GM19239 (cell line): ENCODE data around the gene IDH3G.
A peak's percentile ranks its signal among the peaks of the same experiment; 100 is the strongest.

Source experiments
- DNase-seq: peaks from one replicate; pipeline ENCODE4 v3.0.0; 2011; ENCODE audit warnings: low spot score; ENCODE audit not compliant: insufficient read length
- FAIRE-seq: peaks from 2 replicates; lab custom pipeline; 2011; peaks lifted over from hg19 to GRCh38; lab: Jason Lieb, UNC

IDH3G gene

DNA sequence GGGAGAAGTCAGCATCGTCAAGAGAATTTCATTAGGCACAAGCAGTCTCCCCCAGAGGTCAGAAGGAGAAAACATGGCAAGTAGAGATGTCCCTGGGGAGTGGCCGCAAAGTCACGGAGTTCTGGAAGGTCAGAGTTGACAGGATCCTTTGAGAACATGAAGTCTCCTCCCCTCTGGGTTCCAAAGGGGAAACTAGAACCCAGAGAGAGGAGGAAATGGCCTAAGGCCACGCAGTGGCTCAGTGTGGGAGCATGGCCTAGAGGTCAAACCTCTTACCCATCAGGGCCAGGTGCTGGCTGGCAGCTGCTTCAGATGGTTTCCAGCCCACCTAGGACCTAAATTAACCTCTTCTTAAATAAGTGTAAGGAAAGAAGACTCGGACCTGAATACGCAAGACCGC, 884 bp downstream of the IDH3G start:
- DNase-seq (no peak), FAIRE-seq (peak; percentile 92)

DNA sequence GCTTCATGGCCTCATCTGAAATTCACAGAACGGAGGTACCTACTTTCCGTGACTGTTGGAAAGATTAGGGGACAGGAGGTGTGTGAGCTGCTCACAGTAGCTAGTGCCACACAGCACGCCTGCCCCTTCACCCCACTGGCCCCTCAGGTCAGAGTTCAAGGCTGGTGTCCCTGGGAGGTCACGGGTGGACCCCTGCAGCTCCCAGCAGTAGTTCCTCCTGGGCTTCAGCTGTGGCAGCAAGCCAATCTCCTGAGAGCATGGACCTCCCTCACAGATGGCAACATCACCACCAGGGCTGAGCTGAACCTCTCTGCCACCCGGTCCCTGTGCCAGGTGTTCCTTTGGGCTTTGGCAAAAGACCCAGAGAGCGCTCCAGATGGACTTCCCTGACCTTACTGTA, 1.8 kb downstream of the IDH3G start:
- no peak for FAIRE-seq
- DNase-seq, result no peak

DNA sequence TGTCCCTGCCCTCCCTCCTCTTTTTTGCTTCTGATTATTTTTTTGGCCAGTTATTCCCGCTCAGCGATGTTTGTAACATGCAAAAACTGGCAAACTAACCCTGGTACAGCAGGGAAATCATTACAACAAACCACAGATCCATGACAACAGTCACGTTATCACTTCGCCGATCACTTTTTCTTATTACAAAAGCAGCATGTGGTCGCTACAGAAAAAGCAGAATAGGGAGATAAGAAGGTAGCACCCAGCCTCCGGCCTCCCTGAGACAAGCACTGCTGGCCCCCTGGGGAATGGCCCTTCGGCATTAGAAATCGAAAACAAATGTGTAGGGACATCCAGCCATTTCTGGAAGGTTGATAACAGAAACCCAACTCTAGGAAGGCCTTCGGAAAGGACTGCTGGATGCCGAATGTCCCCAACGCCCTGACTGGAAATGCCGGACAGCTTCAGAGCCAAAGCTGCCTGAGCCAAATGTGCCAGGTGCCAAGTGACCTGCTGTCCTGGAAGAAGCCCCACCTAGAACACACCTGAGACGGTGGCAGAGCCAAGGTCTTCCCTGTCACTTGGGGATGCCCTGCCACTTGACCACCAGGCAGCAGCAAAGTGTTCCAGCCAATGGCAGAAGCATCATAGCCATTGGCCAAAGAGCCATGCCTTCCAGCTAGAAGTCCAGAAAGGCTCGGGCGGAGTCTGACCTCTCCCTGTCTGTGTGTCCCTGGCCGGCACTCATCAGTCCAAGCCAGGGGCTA, 2.9 kb downstream of the IDH3G start:
- no peak for FAIRE-seq
- DNase-seq, result no peak

DNA sequence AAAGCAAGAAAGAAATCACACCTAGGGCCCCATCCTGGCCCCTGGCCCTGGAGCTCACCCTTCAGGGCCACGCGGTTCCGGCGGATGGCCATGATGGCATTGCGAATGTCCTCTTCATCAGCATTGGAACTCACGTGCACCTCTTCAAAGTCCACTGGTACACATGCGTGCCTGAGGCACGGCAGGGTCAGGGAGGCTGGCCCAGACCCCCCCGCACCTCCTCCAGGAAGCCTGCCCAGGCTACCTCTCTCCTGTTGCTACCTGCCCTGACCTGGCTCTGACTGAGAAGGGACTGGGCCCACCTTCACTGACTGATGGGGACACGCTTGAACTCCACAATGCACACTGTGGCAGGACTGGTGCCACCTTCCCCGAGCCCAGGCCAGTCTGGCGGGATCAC, 4.5 kb downstream of the IDH3G start:
- no peak for FAIRE-seq
- DNase-seq, result no peak

DNA sequence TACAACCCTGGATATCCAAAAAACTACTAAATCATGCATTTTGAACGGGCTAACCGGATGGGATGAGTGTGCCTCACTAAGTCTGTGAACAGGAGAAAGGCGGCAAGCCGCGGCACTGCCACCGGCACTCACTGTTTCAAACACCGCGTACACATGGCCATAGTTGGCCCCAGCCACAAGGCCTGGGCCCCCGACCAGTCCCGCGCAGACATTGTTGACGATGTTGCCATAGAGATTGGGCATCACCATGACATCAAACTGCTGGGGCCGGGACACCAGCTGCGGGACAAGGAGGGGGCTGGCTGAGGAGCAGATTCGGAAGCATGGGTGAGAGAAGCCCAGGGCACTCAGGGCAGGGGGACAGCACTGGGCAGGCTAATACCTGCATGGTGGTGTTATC, 7.5 kb downstream of the IDH3G start:
- no peak for DNase-seq
- FAIRE-seq, result no peak

DNA sequence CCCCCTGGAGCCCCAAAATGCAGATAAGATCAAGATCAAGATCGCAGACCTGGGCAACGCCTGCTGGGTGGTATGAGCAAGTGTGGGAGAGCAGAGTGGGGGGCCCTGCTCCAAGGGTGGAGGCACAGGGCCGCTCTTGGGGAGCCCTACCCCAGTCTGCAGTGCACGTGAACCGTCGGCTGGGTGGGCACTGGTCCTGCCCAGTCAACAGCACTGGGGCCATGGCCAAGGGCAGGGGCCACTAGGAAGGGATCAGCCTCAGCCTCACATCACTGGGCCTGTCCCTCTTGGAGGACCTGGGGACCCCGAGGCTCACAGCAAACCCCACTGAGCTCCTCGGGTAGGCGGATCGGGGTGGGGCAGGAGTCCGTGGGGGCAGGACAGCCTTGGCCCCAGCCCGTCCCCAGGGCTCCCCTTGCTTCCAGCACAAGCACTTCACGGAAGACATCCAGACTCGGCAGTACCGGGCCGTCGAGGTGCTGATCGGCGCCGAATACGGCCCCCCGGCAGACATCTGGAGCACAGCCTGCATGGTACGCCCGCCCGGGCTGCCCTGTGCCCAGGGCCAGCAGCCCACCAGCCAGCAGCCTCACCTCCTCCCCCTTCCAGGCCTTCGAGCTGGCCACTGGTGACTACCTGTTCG, 9.7 kb downstream of the IDH3G start:
- FAIRE-seq (no peak), DNase-seq (no peak)

DNA sequence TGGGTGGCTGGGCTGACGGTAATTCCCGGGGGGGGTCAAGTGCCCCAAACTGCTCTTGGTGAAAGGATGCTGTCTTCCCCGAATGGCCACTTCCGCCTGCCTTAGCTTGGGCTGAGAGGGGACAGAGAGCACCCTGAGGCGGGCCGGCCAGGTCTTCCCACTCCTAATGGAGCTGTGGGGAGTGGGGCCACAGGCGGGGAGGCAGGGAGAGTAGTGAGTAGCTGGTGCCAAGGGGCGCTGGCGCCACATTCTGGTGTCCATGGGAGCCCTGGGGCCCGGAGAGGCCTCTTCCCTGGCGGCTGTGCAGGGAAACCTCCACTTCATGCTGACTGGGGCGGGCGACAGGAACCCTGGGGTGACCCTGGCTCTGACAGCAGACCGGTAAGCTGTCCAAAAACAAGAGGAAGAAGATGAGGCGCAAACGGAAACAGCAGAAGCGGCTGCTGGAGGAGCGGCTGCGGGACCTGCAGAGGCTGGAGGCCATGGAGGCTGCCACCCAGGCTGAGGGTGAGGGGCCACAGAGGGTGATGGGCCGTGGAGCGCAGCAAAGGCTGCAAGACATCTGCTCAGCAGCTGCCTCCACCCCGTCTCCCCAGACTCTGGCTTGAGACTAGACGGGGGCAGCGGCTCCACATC, 10.7 kb downstream of the IDH3G start:
- FAIRE-seq (no peak), DNase-seq (no peak)

DNA sequence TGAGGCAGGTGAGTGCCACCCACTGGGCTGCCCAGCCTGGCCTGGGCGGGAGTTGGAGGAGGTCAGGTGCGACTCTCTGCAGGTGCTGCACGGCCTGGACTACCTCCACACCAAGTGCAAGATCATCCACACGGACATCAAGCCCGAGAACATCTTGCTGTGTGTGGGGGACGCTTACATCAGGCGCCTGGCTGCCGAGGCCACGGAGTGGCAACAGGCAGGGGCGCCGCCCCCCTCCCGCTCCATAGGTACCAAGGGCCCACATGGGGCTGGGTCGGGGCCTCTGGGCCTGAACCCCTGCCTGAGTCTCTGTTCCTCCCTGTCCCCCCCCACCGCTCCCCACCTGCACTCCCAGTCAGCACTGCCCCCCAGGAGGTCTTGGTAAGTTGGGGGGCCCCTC, 11.3 kb downstream of the IDH3G start:
- FAIRE-seq (no peak), DNase-seq (no peak)

DNA sequence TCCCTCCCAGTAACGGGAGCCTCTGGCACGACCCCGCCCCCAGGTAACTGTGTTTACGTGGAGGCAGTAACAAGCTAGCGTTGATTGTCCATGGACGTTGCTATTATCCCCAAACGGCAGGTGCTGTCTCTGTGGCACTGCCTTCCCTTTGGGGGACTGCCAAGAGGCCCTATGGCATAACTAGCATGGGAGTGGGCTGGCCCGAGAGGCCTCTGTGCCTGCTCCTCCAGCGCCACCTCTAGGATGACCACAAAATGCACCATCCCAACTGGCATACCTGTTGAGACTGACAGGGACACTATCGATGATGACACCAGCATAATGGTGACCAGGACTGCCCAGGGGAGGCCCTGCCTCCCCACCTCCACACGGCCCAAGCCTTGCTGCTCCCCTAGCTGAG, 11.9 kb downstream of the IDH3G start:
- no peak for DNase-seq
- no peak for FAIRE-seq

DNA sequence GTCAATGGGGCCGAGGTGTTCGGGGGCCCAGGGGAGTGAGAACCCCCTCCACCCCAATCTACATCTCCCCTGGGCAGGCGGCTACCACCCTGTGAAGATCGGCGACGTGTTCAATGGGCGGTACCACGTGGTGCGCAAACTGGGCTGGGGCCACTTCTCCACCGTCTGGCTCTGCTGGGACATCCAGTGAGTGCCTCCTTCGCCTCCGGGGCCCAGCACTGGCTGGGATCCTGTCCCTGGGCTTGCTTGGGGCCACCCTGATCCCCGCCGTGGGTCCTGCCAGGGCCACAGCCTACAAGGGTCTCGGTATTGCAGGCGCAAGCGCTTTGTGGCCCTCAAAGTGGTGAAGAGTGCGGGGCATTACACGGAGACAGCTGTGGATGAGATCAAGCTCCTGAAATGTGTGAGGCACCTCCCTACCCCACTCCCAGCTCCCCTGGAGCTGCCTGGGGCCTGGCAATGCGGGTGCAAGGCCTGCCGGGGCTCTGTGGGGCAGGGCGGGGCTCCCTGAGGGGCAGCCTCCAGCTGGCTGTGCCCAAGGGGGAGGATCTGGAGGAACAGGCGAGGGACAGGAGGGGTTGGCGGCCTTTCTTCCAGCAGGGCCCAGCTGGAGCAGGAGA, 12.6 kb downstream of the IDH3G start:
- FAIRE-seq (no peak), DNase-seq (no peak)

DNA sequence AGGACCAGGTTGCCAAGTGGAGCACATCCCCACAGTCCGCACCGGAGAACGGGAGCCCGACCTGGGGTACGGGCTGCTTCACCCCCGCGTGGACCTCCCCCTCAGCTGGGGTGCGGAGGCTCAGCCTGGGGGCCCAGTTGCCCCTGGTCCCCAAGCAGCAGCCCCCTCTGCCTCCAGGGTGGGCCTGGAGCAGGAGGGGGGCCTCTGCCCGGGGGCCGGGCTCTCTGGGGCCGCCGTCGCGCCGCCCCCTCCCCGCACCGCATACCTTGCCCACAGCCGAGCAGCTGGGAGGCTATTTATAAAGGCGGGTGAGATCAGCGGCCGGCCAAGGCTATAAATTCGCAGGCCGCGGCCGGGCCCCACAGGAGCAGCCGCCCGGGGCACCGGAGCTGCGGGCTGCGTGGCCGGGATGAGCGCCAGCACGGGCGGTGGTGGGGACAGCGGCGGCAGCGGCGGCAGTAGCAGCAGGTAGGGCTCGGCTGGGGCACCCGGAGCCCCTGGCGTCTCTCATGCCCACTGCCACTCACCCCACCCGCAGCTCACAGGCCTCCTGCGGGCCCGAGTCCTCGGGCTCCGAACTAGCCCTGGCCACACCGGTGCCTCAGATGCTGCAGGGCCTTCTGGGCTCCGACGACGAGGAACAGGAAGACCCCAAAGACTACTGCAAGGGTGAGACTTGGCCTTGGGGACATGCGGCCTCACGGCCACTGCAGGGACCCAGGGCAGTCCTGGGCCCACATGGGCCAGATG, 13.3 kb downstream of the IDH3G start, which contains the start of gene SRPK3:
Gene SRPK3, plus strand, starts transcription at position 364 of the 750 bp plus-strand sequence. Its CDS starts 46 bp downstream, at position 410.
- DNase-seq (no peak), FAIRE-seq (no peak)

DNA sequence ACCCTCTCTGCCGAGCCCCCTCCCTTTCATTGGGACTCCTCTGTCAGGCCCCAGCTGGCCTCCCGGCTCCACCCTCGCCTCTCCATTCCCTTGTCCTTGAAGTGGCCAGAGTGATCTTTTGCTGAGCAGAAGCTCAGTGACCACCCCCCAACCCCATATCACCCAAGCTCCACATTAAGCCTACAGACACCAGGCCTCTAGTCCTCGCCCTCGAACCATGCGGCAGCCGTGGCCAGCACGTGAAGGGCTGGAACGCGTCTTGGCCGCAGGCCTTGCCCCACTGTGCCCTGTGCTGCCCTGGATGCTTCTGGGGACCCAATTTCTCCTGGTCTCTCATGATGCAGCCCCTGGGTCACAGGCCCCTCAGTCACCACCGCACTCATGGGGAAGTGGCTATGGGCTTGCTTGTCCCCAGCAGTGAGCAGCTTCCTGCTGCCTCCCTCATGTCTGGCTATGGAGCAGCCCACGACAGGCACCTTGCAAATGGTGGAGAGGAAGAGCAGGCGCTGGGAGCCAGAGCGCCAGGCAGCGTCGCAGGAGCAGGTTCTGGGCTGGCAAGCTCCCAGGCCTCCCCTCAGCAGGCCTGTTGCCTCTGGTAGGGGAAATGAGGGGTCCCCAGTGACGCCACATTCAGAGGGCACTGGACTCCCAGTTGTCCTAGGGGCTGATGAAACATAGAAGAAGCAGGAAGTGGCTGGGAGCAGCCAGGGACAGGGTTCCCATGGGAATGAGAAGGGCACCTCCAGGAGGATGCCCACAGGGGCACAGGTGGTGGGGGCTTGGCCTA, 14.1 kb downstream of the IDH3G start:
- DNase-seq (no peak), FAIRE-seq (no peak)

DNA sequence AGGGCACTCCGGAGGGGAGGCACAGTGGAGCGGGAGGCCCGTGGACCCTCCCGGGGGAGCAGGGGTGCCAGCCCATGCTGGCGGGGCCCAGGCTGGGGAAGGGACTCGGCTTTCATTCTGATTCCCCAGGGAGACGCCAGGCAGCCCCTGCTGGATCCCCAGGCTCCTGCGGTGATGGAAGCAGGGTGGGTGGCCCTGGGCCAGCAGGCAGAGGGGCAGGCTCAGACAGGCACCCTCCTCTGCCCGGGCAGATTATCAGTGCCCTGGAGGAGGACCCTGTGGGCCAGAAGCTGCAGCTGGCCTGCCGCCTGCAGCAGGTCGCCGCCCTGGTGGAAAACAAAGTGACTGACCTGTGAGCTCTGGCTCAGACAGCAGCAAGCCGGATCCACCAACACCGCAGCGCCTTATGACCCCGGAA, 15.5 kb downstream of the IDH3G start:
- FAIRE-seq, result no peak
- no peak for DNase-seq

DNA sequence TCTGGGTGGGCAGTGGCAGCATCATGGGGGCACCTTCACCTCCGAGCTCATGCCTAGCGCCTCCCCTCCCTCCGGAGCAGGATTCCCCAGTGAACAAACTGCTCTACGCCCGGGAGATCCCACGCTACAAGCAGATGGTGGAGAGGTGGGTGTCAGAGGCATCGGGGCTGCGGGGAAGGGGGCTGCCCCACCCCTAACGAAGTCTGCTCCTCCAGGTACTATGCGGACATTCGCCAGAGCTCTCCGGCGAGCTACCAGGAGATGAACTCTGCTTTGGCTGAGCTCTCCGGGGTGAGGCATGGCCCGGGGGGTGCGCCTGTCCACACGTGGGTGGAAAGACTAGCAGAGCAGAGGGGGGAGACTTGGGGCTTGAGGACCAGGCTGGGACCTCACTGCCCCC, 16.0 kb downstream of the IDH3G start:
- no peak for FAIRE-seq
- no peak for DNase-seq

DNA sequence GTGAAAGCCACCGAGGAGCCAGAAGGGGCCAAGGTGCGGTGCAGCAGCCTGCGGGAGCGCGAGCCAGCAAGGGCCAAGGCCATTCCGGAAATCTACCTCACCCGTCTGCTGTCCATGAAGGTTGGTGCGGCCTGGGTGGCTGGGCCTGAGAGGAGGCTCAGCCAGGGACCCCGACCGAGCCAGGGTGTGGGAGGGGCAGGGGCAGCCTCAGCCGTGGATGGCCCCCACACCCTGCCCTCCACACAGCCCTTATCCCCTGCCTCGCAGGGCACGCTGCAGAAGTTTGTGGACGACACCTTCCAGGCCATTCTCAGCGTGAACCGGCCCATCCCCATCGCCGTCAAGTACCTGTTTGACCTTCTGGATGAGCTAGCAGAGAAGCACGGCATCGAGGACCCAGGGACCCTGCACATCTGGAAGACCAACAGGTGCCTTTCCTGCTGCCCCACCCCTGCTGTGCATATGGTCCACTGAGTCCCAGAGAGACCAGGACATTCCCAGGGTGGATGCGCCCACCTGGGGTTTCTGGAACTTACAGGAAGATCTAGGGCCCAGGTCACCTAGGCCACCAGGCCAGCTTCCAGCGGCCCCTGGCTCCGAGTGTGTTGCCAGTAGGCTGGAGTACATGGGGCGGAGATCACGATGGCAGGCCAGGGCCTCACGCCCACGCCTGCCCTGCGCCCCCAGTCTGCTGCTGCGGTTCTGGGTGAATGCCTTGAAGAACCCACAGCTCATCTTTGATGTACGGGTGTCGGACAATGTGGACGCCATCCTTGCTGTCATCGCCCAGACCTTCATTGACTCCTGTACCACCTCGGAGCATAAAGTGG, 16.7 kb downstream of the IDH3G start:
- FAIRE-seq, result no peak
- DNase-seq, result no peak

DNA sequence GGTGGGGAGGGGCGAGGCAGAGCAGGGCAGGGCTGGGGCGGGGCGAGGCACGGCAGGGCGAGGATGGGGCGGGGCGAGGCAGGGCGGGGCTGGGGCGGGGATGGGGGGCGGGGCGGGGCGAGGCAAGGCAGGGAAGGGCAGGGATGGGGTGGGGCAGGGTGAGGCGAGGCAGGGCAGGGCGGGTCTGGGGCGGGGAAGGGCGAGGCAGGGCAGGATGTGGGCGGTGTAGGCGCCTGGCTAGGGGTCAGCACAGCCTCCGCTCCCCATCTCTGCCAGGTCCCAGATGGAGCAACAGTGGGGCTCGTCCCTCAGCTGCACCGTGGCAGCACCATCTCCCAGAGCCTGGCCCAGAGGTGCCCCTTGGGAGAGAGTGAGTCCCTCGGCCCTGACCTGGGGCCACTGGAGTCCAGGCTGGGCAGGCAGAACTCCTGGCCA, 17.5 kb downstream of the IDH3G start:
- no peak for FAIRE-seq
- no peak for DNase-seq

DNA sequence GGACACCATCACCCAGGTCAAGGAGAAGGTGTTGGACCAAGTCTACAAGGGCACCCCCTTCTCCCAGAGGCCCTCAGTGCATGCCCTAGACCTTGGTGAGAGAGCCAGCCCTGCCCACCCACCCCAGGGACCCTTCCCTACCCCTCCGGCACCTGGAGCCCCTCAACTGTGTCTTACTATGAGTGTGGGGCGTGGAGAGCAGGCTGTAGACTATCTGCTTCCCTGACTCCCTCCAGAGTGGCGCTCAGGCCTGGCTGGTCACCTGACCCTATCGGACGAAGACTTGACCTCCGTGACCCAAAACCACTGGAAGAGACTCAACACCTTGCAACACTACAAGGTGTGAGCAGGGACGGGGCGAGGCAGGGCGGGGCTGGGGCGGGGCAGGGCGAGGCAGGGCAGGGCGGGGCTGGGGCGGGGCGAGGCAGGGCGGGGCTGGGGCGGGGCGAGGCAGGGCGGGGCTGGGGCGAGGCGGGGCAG, 18.0 kb downstream of the IDH3G start:
- no peak for FAIRE-seq

DNA sequence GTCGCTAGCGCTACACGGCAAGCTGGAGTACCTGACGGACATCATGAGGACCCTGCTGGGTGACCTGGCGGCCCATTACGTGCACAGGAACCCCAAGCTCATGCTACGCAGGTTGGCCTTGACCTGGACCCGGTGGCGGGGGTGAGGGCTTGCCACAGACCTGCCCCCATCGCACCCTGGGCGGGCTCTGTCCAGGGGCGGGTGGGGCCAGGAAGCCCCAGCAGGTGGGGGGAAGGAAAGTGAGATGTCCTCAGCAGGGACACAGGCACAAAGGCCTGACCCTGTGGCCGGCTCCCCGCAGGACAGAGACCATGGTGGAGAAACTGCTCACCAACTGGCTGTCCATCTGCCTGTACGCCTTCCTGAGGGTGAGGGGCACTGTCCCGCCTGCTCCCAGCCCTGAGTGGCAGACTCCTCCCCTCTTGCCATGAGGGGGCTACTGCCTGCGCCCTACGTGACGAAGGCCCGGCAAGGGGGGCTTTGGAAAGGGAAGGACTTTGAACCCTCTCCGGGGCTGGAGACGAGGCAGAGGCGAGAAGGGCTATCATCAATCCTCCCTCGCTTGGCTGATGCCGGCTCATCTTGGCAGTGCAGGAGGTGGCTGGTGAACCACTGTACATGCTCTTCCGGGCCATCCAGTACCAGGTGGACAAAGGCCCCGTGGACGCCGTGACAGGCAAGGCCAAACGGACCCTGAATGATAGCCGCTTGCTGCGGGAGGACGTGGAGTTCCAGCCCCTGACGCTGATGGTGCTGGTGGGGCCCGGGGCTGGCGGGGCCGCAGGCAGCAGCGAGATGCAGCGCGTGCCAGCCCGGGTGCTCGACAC, 18.7 kb downstream of the IDH3G start:
- no peak for FAIRE-seq

More for the DNA sequence above, 18.0 kb downstream of the IDH3G start:
- no peak for DNase-seq

More for the DNA sequence above, 18.7 kb downstream of the IDH3G start:
- DNase-seq, result no peak
